ENCODE results near the gene PTPN2.
"Not testable (repeated sequence)": the region's sequence is repeated elsewhere in the genome, so short reads cannot be mapped to it uniquely, and the experiment has no call there.

The PTPN2 gene

GRCh38 chr18:12908706-12909105 is 24.7 kb upstream of the PTPN2 start:
- DNase-seq (ENCODE audit: low read depth): no peak
- in situ Hi-C loops (cut with HindIII; ENCODE audit: low sequenced_read_pairs): no loop called here
- H3K4me3 ChIP-seq (ENCODE audit: low read depth, low read length): no peak overlapping the region
- no peak for TF ChIP-seq CTCF (IDR thresholded peaks at IDR 0.05; ENCODE audit: low read depth, low read length, missing control alignments)

GRCh38 chr18:12907258-12907925 is 23.4 kb upstream of the PTPN2 start:
- no peak overlapping the region for H3K4me3 ChIP-seq (ENCODE audit: low read depth, low read length)
- TF ChIP-seq CTCF (IDR thresholded peaks at IDR 0.05; ENCODE audit: low read depth, low read length, missing control alignments): no peak
- no peak for DNase-seq (ENCODE audit: low read depth)
- in situ Hi-C loops (cut with HindIII; ENCODE audit: low sequenced_read_pairs): no loop called here

- DNase-seq (ENCODE audit: low read depth): no peak
Observed at GRCh38 chr18:12906773-12907172, 22.7 kb upstream of the PTPN2 start.

GRCh38 chr18:12906119-12906518 is 22.1 kb upstream of the PTPN2 start:
- in situ Hi-C loops (cut with HindIII; ENCODE audit: low sequenced_read_pairs): no loop called here
- no peak for DNase-seq (ENCODE audit: low read depth)
- TF ChIP-seq CTCF (IDR thresholded peaks at IDR 0.05; ENCODE audit: low read depth, low read length, missing control alignments): no peak
- no peak overlapping the region for H3K4me3 ChIP-seq (ENCODE audit: low read depth, low read length)

More at GRCh38 chr18:12906773-12907172, 22.7 kb upstream of the PTPN2 start:
- in situ Hi-C loops (cut with HindIII; ENCODE audit: low sequenced_read_pairs): no loop called here
- no peak overlapping the region for H3K4me3 ChIP-seq (ENCODE audit: low read depth, low read length)
- no peak for TF ChIP-seq CTCF (IDR thresholded peaks at IDR 0.05; ENCODE audit: low read depth, low read length, missing control alignments)

- in situ Hi-C loops (cut with HindIII; ENCODE audit: low sequenced_read_pairs): no loop called here
- no peak for DNase-seq (ENCODE audit: low read depth)
- H3K4me3 ChIP-seq (ENCODE audit: low read depth, low read length): no peak overlapping the region
- no peak for TF ChIP-seq CTCF (IDR thresholded peaks at IDR 0.05; ENCODE audit: low read depth, low read length, missing control alignments)
Observed at GRCh38 chr18:12904012-12904516, 20.0 kb upstream of the PTPN2 start.

- in situ Hi-C loops (cut with HindIII; ENCODE audit: low sequenced_read_pairs); DNase-seq (ENCODE audit: low read depth); H3K4me3 ChIP-seq (ENCODE audit: low read depth, low read length): not testable (repeated sequence)
Observed at GRCh38 chr18:12901208-12901607, 17.2 kb upstream of the PTPN2 start.

GRCh38 chr18:12896784-12897333 is 12.8 kb upstream of the PTPN2 start:
- DNase-seq (ENCODE audit: low read depth); H3K4me3 ChIP-seq (ENCODE audit: low read depth, low read length): not testable (repeated sequence)
- in situ Hi-C loops (cut with HindIII; ENCODE audit: low sequenced_read_pairs): loop anchor here (5.0 kb wide), 1 partner anchor 95 kb away; no protein-coding TSS in a partner anchor
